Lower lobe of right lung (tissue), 2 donors: Measurements from ENCODE around the gene RAB3IP. TPM values are rescaled to one million over a fixed set of nuclear protein-coding genes. Genes with fewer than 3 reads are reported as not detected.

Experiments
- ATAC-seq, 2 donors: fragments of 200-7000 bp; cut with Tn5 transposase; one replicate each; pipeline ENCODE4 v1.9.1; 2020 to 2022; ENCODE audit warnings: mild to moderate bottlenecking in 2 of 2, moderate library complexity in 2 of 2
- DNase-seq: peaks from one replicate; pipeline ENCODE4 v3.0.0-alpha.2; 2020
- H3K27ac ChIP-seq: fragments of 200-600 bp; one replicate; pipeline ENCODE4 v1.8.0; 2022
- H3K27me3 ChIP-seq: fragments of 200-600 bp; one replicate; pipeline ENCODE4 v1.8.0; 2022; ENCODE audit warnings: low read depth
- H3K36me3 ChIP-seq: fragments of 200-600 bp; one replicate; pipeline ENCODE4 v1.8.0; 2022; ENCODE audit warnings: mild to moderate bottlenecking
- H3K4me1 ChIP-seq: fragments of 200-600 bp; one replicate; pipeline ENCODE4 v1.8.0; 2022
- H3K4me3 ChIP-seq: fragments of 200-600 bp; one replicate; pipeline ENCODE4 v1.8.0; 2022; ENCODE audit warnings: mild to moderate bottlenecking
- H3K9me3 ChIP-seq: fragments of 200-600 bp; one replicate; pipeline ENCODE4 v1.8.0; 2022
- CTCF ChIP-seq: fragments of 200-600 bp; IDR thresholded peaks from one replicate; pipeline ENCODE4 v1.8.0; 2022; ENCODE audit warnings: antibody characterized with exemption, mild to moderate bottlenecking
- intact Hi-C: fragments of 100-400 bp; cut with DNase I; formaldehyde crosslinking; loops from one replicate; pipeline ENCODE4 v1.11.0; 2022
- total RNA-seq: library from RNA; stranded (reverse); fragmentation: NEBNext Ultra II Directional; extraction: Animal tissue kit (Norgen Biotek cat#: 25700); gene quantifications from one replicate; pipeline ENCODE4 v1.2.1, GENCODE V29; 2021
- donor health status: DM: no; HTN: yes; CAD: no; lungs with severe emphysema.

Gene RAB3IP
- total RNA-seq, 1 donor from 2014 or later = 28.2 TPM

- H3K4me1 ChIP-seq = peaks cover 7% of the 10 kb centered on the region
- intact Hi-C loops = no loop called here
- ATAC-seq = peak; percentile 54 to 62
- H3K9me3 ChIP-seq = no peaks in the 10 kb centered on the region
- H3K27me3 ChIP-seq = no peaks in the 10 kb centered on the region
- H3K4me3 ChIP-seq = no peak overlapping the region
- DNase-seq = no peak
- TF ChIP-seq CTCF = no peak
- H3K27ac ChIP-seq = peak overlapping the region; percentile 31
- no peaks in the 10 kb centered on the region for H3K36me3 ChIP-seq
Measured at GRCh38 chr12:69821456-69822159, 82.9 kb downstream of the RAB3IP start.

GRCh38 chr12:69822201-69822860 lies 83.7 kb downstream of the RAB3IP start:
- no peak overlapping the region for H3K4me3 ChIP-seq
- H3K27ac ChIP-seq = no peak overlapping the region
- TF ChIP-seq CTCF = no peak
- intact Hi-C loops = no loop called here
- H3K4me1 ChIP-seq = peaks cover 7% of the 10 kb centered on the region
- ATAC-seq (no peak), DNase-seq (no peak)
- no peaks in the 10 kb centered on the region for H3K27me3 ChIP-seq
- H3K36me3 ChIP-seq = no peaks in the 10 kb centered on the region
- no peaks in the 10 kb centered on the region for H3K9me3 ChIP-seq

DNA sequence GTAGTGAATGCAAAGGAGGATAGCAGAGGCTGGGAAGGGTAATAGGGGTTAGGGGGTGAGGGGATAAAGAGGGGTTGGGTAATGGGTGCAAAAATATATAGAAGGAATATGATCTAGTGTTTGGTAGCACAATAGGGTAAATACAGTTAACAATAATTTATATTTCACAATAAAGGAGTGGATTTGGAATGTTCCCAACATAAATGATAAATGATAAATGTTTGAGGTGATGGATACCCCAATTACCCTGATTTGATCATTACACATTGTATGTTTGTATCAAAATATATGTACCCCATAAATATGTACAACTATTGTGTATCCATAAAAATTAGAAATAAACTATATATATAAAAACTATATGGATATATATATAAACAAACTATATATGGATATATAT lies 85.4 kb downstream of the RAB3IP start:
- Histone ChIP-seq H3K4me3 (no peak overlapping the region), H3K4me1 (peaks cover 7% of the 10 kb centered on the region), H3K27ac (no peak overlapping the region), H3K27me3 (no peaks in the 10 kb centered on the region), H3K36me3 (no peaks in the 10 kb centered on the region), H3K9me3 (no peaks in the 10 kb centered on the region)
- intact Hi-C loops = no loop called here
- no peak for TF ChIP-seq CTCF
- DNase-seq = no peak
- no peak for ATAC-seq

- Histone ChIP-seq H3K36me3 (no peaks in the 10 kb centered on the region), H3K27ac (no peak within 1 kb of the TSS), H3K4me1 (peaks cover 7% of the 10 kb centered on the region), H3K9me3 (no peaks in the 10 kb centered on the region), H3K27me3 (no peaks in the 10 kb centered on the region), H3K4me3 (no peak within 1 kb of the TSS)
- intact Hi-C loops = no loop called here
- DNase-seq (no peak), ATAC-seq (no peak)
- TF ChIP-seq CTCF = no peak
Measured at GRCh38 chr12:69824966-69825560, 86.4 kb downstream of the RAB3IP start, which contains the start of gene MYRFL. MYRFL (plus strand) TSS chr12:69825227; CDS start chr12:69825518, 291 bp downstream.

DNA sequence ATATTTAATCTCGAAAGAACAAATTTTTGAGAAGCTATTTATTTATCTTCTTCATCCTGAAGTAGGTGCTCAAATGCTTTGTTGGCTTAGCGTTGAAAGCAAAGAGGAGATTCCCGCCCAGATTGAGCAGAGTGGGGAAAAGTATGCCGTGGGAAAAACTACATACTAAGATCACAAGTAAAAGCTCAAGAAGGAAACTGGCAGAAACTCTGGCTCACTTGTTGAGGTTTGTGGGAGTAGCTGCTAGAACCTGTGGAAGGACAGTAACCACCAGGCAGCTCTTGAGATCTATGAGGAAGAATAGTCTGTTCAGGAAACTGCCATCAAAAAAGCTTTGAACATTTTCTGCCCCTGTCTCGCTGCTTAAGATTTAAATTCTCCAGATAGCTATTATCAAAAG lies 90.2 kb downstream of the RAB3IP start:
- DNase-seq (no peak), ATAC-seq (peak in 1 of 2 donors; percentile 46)
- Histone ChIP-seq H3K4me3 (no peak overlapping the region), H3K9me3 (no peaks in the 10 kb centered on the region), H3K36me3 (no peaks in the 10 kb centered on the region), H3K27ac (no peak overlapping the region), H3K4me1 (no peaks in the 10 kb centered on the region), H3K27me3 (no peaks in the 10 kb centered on the region)
- TF ChIP-seq CTCF = no peak
- intact Hi-C loops = no loop called here
